ENCODE results near the gene TAS2R41.
A peak's percentile ranks its signal among the peaks of the same experiment; 100 is the strongest.
"Not testable (repeated sequence)": the region's sequence is repeated elsewhere in the genome, so short reads cannot be mapped to it uniquely, and the experiment has no call there.

The TAS2R41 gene

DNA sequence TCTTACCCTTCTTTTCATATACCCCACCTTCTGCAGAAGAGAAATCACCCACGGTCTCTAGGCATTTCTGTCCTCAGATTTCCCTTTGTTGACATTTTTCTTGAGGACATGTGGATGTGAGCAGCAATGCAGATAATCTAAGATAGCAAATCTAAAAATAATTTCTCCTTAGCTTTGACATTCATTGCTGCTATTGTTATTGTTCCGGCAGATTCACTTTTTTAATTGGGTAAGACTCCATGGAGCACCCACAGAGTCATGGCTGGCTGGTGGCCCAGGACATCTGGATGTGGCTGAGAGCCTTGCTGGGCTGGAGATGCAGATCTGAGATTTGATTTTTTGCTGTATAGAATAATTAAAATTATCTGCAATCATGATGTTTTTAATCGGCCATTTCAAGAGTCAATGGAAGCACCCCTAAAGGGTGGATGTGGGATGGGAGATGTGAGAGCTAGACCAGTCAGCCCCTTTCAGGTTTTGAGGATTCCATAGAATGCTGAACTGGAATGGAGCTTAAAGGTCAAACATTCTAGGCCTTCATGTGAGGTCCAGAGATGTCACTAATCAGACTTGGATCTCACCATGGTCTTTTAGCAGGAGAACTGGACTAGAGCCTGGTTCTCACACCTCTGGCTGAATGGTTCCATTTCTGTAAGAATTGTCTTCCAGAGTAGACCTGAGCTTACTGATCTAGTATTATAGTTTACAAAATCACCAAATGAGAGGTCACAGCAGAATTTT, 37.5 kb downstream of the TAS2R41 start:
- DNase-seq, result no peak

DNA sequence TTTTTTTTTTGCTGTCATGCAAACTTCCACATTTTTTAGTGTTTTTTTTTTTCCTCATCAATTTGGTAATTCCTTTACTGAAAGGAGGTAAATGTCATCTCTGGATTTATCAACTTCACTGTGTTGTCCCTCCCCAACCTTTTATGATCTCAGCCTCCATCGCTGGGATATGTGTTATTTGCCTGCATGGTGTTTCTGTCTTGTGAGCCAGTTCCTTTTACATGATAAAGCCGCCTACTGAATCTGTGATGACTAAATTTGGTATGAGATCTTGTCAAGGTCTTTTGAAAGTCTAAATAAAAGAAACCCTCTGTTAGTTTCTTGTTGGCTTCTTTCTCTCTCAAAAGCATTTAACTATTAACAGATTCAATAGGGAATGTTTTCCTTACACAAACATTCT, 39.3 kb downstream of the TAS2R41 start:
- no peak for DNase-seq

DNA sequence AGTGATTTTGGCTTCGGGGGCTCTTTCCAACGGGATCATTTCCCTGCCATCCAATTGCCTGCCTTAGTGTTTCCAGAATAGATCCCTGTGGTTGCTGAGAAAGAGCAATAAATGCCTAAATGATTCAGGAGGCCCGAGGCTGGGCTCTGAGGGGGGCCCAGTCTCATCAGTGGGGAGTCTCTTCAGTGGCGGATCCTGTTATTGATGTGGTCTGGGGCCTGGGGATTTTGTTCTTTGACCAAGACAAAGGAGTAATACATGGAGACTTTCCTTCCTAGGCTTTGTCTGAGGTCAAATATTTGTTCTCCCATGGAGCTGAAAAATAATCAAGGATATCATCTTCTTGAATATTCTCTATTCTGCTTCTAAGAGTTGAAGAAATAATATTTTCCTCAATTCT, 40.8 kb downstream of the TAS2R41 start:
- no peak for DNase-seq

DNA sequence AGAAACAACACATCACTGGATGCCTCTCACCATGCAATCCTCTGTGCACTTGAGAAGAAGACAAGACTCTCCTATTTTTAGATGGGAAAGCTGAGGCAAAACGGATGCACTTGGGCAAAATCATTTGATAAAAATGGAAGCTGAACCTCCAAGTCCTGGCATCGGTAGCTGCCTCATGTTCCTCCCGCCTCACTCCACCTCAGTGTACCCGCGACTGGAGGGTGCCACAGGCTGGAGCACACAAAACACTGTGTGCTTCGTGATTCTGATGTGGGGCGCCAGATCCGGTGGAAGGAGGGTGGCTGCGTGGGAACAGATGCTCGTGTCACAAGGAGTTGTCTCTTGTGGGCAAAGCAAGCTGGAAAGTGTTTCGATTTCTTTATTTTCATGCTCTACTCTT, 41.3 kb downstream of the TAS2R41 start:
- peak in 19 of 56 donors; percentile 2 to 56 (median 28) for DNase-seq

DNA sequence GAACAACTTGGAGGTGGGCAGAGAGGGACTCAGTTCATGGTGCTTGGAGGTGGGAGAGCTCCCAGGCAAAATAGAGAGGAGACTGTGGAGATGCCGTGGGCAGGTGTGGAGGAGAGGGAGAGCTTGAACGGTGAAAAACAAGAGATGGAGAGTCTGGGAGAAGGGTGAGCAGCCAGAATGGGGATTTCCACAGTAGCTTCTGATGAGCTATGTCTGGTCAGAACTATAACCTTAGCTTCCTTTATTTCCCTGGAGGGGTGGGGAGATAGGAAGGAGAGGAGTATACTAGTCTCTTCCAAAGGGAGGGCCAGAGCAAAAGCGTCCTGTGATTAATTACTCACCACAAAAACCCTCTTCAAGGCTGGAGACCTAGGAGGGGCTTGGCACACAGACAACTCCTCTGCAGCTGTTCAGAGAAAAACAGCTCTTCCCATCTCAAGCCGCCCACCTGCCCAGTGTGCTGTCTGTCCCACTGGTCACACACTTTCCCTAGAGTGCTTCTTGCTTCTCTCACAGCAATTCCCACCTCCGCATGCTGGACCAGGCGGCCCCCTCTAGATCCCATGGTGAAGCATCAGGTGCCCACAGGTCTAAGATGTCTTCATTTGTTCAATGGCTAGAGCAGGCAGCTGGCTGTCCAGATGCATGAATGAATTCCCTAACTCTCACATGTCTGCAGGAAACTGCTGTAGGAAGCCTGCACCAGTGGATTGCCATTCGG, 41.9 kb downstream of the TAS2R41 start:
- DNase-seq, result peak in 5 of 56 donors; percentile 19 to 56 (median 42)

DNA sequence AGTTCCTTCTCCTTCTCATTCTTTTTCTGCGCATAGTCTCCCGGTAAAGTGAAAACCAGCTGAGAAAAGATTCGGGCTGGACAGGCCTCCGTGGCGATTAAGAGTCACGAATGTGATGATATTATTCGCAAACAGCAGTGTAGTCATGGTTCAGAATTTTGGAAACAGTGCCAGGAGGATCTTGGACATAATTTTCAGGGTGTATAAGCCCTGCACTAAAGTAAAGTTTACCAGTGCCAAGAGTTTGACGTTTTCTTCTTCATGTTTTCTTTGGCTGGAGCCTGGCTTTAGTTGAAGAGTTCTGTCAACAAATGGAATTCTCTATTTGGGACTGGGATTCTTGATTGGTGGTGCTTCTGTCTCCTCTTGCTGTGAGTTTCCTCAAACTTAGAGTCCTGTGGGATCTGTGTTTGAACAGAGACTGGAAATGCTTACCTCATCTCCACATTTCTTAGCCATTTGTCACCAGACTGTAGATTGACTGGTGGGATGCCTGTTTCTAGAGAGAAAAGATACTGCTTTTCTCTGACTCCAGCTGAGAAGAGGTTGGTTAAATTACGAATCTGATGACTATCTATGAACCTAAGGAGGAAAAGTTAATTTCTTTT, 44.7 kb downstream of the TAS2R41 start:
- DNase-seq, result not testable (repeated sequence)

All from amygdala (tissue), 56 donors.